Immature natural killer cell (primary cell): ENCODE results near the gene ROR2. TPM values are rescaled to one million over a fixed set of nuclear protein-coding genes. Genes with fewer than 3 reads are reported as not detected.
"Not testable (repeated sequence)": the region's sequence is repeated elsewhere in the genome, so short reads cannot be mapped to it uniquely, and the experiment has no call there.

Source experiments
- DNase-seq, 3 donors: peaks; one replicate each; pipeline ENCODE4 v3.0.0; 2022; ENCODE audit warnings: mixed read lengths in 1 of 3
- H3K27ac Mint-ChIP-seq, 6 donors: one replicate each; pipeline ENCODE4 v1.8.0; 2020; ENCODE audit warnings: mixed read lengths in 6 of 6, mild to moderate bottlenecking in 5 of 6, inconsistent platforms in 4 of 6, moderate library complexity in 3 of 6
- H3K27me3 Mint-ChIP-seq, 3 donors: one replicate each; pipeline ENCODE4 v1.8.0; 2020 to 2021; ENCODE audit warnings: low read depth in 3 of 3, mild to moderate bottlenecking in 3 of 3, mixed read lengths in 3 of 3, moderate library complexity in 3 of 3, inconsistent platforms in 1 of 3
- H3K36me3 Mint-ChIP-seq, 3 donors: one replicate each; pipeline ENCODE4 v1.8.0; 2020; ENCODE audit warnings: mixed read lengths in 3 of 3, inconsistent platforms in 2 of 3, mild to moderate bottlenecking in 2 of 3
- H3K4me1 Mint-ChIP-seq, 2 donors: one replicate each; pipeline ENCODE4 v1.8.0; 2020; ENCODE audit warnings: inconsistent platforms in 2 of 2, mild to moderate bottlenecking in 2 of 2, mixed read lengths in 2 of 2, moderate library complexity in 1 of 2
- H3K4me3 Mint-ChIP-seq, 5 donors: one replicate each; pipeline ENCODE4 v1.8.0; 2020; ENCODE audit warnings: mild to moderate bottlenecking in 5 of 5, mixed read lengths in 5 of 5, inconsistent platforms in 3 of 5, moderate library complexity in 3 of 5
- H3K9me3 Mint-ChIP-seq, 6 donors: one replicate each; pipeline ENCODE4 v1.8.0; 2020; ENCODE audit warnings: mild to moderate bottlenecking in 6 of 6, mixed read lengths in 6 of 6, inconsistent platforms in 4 of 6, moderate library complexity in 3 of 6
- polyA plus RNA-seq, 3 donors: library from polyadenylated mRNA; unstranded; fragments of 300-500 nt; fragmentation: Illumina TruSeq; gene quantifications; one replicate each; pipeline ENCODE4 v1.2.3, GENCODE V29; 2021

The ROR2 gene
- polyA plus RNA-seq, 3 donors from 2014 or later = not detected

- H3K4me1 Mint-ChIP-seq = no peaks in the 10 kb centered on the region
- H3K27ac Mint-ChIP-seq = no peak overlapping the region
- no peaks in the 10 kb centered on the region for H3K9me3 Mint-ChIP-seq
- no peaks in the 10 kb centered on the region for H3K36me3 Mint-ChIP-seq
- H3K27me3 Mint-ChIP-seq = peaks cover 0 to 5% (median 2%) of the 10 kb centered on the region in 3 donors
- DNase-seq = no peak
- H3K4me3 Mint-ChIP-seq = no peak overlapping the region
Measured at GRCh38 chr9:91811024-91811909, 138.8 kb downstream of the ROR2 start.

- H3K9me3 Mint-ChIP-seq = no peaks in the 10 kb centered on the region
- H3K27ac Mint-ChIP-seq = no peak overlapping the region
- no peaks in the 10 kb centered on the region for H3K36me3 Mint-ChIP-seq
- no peak for DNase-seq
- peaks cover 0 to 8% (median 2%) of the 10 kb centered on the region in 3 donors for H3K27me3 Mint-ChIP-seq
- H3K4me3 Mint-ChIP-seq = no peak overlapping the region
- no peaks in the 10 kb centered on the region for H3K4me1 Mint-ChIP-seq
Measured at GRCh38 chr9:91810286-91810905, 139.6 kb downstream of the ROR2 start.

- H3K4me1 Mint-ChIP-seq = no peaks in the 10 kb centered on the region
- H3K27ac Mint-ChIP-seq = no peak overlapping the region
- H3K9me3 Mint-ChIP-seq = no peaks in the 10 kb centered on the region
- H3K4me3 Mint-ChIP-seq = no peak overlapping the region
- no peaks in the 10 kb centered on the region for H3K36me3 Mint-ChIP-seq
- H3K27me3 Mint-ChIP-seq = peaks cover 0 to 8% (median 2%) of the 10 kb centered on the region in 3 donors
- no peak for DNase-seq
Measured at GRCh38 chr9:91809581-91810285, 140.3 kb downstream of the ROR2 start.

- no peak overlapping the region for H3K27ac Mint-ChIP-seq
- H3K9me3 Mint-ChIP-seq = no peaks in the 10 kb centered on the region
- DNase-seq = no peak
- H3K4me3 Mint-ChIP-seq = no peak overlapping the region
- no peaks in the 10 kb centered on the region for H3K4me1 Mint-ChIP-seq
- no peaks in the 10 kb centered on the region for H3K36me3 Mint-ChIP-seq
- peaks cover 0 to 8% (median 2%) of the 10 kb centered on the region in 3 donors for H3K27me3 Mint-ChIP-seq
Measured at GRCh38 chr9:91807643-91808246, 142.3 kb downstream of the ROR2 start.

GRCh38 chr9:91805031-91805430 lies 145.0 kb downstream of the ROR2 start:
- H3K27ac Mint-ChIP-seq = no peak overlapping the region
- no peak overlapping the region for H3K4me3 Mint-ChIP-seq
- DNase-seq = no peak
- H3K9me3 Mint-ChIP-seq = no peaks in the 10 kb centered on the region
- H3K27me3 Mint-ChIP-seq = peaks cover 0 to 9% (median 7%) of the 10 kb centered on the region in 3 donors
- H3K4me1 Mint-ChIP-seq = peaks cover 0 to 1% of the 10 kb centered on the region in 2 donors
- H3K36me3 Mint-ChIP-seq = no peaks in the 10 kb centered on the region

GRCh38 chr9:91803970-91804752 lies 145.9 kb downstream of the ROR2 start:
- peaks cover 9% of the 10 kb centered on the region in 2 donors for H3K4me1 Mint-ChIP-seq

GRCh38 chr9:91803151-91803940 lies 146.7 kb downstream of the ROR2 start:
- Mint-ChIP-seq H3K27me3 (peaks cover 13 to 23% (median 22%) of the 10 kb centered on the region in 3 donors), H3K4me1 (peaks cover 17 to 18% of the 10 kb centered on the region in 2 donors), H3K36me3 (peaks cover 0 to 5% (median 3%) of the 10 kb centered on the region in 3 donors), H3K27ac (no peak overlapping the region), H3K4me3 (no peak overlapping the region), H3K9me3 (peaks cover 8 to 13% (median 10%) of the 10 kb centered on the region in 6 donors)
- no peak for DNase-seq

More at GRCh38 chr9:91803970-91804752, 145.9 kb downstream of the ROR2 start:
- Mint-ChIP-seq H3K27me3 (peaks cover 5 to 16% (median 15%) of the 10 kb centered on the region in 3 donors), H3K9me3 (peaks cover 1 to 5% (median 4%) of the 10 kb centered on the region in 6 donors), H3K4me3 (no peak overlapping the region), H3K27ac (no peak overlapping the region), H3K36me3 (peaks cover 0 to under 1% (median 0%) of the 10 kb centered on the region in 3 donors)
- no peak for DNase-seq

GRCh38 chr9:91802391-91802790 lies 147.6 kb downstream of the ROR2 start:
- Mint-ChIP-seq H3K4me3 (no peak overlapping the region), H3K27me3 (peaks cover 17 to 27% (median 24%) of the 10 kb centered on the region in 3 donors), H3K27ac (no peak overlapping the region), H3K36me3 (peaks cover 0 to 5% (median 3%) of the 10 kb centered on the region in 3 donors), H3K9me3 (peaks cover 8 to 17% (median 10%) of the 10 kb centered on the region in 6 donors), H3K4me1 (peaks cover 17 to 18% of the 10 kb centered on the region in 2 donors)
- DNase-seq = no peak

GRCh38 chr9:91800473-91801030 lies 149.5 kb downstream of the ROR2 start:
- no peak for DNase-seq
- Mint-ChIP-seq H3K27ac (peak overlapping the region in 2 of 6 donors; percentile 21 to 97), H3K9me3 (peaks cover 9 to 27% (median 13%) of the 10 kb centered on the region in 6 donors), H3K4me1 (peaks cover 26 to 27% of the 10 kb centered on the region in 2 donors), H3K36me3 (peaks cover 0 to 5% (median 3%) of the 10 kb centered on the region in 3 donors), H3K4me3 (no peak overlapping the region), H3K27me3 (peaks cover 27 to 38% (median 32%) of the 10 kb centered on the region in 3 donors)

GRCh38 chr9:91799113-91799744 lies 150.8 kb downstream of the ROR2 start:
- Mint-ChIP-seq H3K4me1 (peaks cover 29 to 31% of the 10 kb centered on the region in 2 donors), H3K27ac (peak overlapping the region; percentile 91 to 98 (median 97)), H3K36me3 (peaks cover 0 to 5% (median 3%) of the 10 kb centered on the region in 3 donors), H3K9me3 (peaks cover 9 to 27% (median 14%) of the 10 kb centered on the region in 6 donors), H3K4me3 (peak overlapping the region in 4 of 5 donors; percentile 41 to 60 (median 58)), H3K27me3 (peaks cover 27 to 41% (median 37%) of the 10 kb centered on the region in 3 donors)
- no peak for DNase-seq

GRCh38 chr9:91798273-91799112 lies 151.5 kb downstream of the ROR2 start:
- DNase-seq = peak; percentile 68 to 79 (median 74)
- H3K36me3 Mint-ChIP-seq = not testable (repeated sequence)
- Mint-ChIP-seq H3K27me3 (peaks cover 28 to 41% (median 37%) of the 10 kb centered on the region in 3 donors), H3K27ac (peak overlapping the region; percentile 91 to 98 (median 97)), H3K4me3 (peak overlapping the region; percentile 53 to 60 (median 59)), H3K9me3 (peaks cover 9 to 27% (median 14%) of the 10 kb centered on the region in 6 donors), H3K4me1 (peaks cover 29 to 31% of the 10 kb centered on the region in 2 donors)
